ENCODE results near the gene CELF1. TPM values are rescaled to one million over a fixed set of nuclear protein-coding genes. Genes with fewer than 3 reads are reported as not detected.

Gene CELF1
- total RNA-seq, 1 experiment from 2014 or later = 173 TPM

DNA sequence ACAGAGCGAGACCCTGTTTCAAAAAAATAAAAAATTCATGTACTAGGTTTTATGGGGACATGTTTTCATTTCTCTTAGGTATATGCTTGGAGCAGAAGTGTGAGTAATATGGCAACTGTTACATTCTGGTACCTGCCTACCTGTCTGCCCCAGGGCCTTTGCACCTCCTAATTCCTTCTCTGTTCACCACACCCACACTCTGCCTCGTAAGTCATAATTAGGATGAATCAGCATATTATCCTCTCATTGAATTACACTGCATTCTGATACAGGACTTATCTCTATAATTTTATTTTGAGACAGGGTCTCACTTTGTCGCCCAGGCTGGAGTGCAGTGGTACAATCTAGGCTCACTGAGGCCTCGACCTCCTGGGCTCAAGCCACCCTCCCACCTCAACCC is 100.9 kb downstream of the CELF1 start:
- Mint-ChIP-seq H3K36me3 (ENCODE audit: insufficient read depth, unreplicated experiment) (peaks cover 12% of the 10 kb centered on the region), H3K4me1 (ENCODE audit: insufficient read depth, unreplicated experiment) (no peaks in the 10 kb centered on the region), H3K27me3 (ENCODE audit: insufficient read depth, unreplicated experiment) (no peaks in the 10 kb centered on the region), H3K9me3 (ENCODE audit: unreplicated experiment) (no peaks in the 10 kb centered on the region), H3K27ac (ENCODE audit: low read depth, unreplicated experiment) (no peak overlapping the region), H3K4me3 (ENCODE audit: unreplicated experiment) (no peak overlapping the region)
- intact Hi-C loops (cut with micrococcal nuclease) = no loop called here
- ChIA-PET CTCF (interaction anchor here (4.7 kb wide), 1 partner anchor 78 kb away, joined by 38 read pairs; no protein-coding TSS in a partner anchor), POLR2A (interaction anchor here (0.6 kb wide), 1 partner anchor 24 kb away, joined by 3 read pairs; no protein-coding TSS in a partner anchor)
- TF ChIP-seq, protein P1, sequence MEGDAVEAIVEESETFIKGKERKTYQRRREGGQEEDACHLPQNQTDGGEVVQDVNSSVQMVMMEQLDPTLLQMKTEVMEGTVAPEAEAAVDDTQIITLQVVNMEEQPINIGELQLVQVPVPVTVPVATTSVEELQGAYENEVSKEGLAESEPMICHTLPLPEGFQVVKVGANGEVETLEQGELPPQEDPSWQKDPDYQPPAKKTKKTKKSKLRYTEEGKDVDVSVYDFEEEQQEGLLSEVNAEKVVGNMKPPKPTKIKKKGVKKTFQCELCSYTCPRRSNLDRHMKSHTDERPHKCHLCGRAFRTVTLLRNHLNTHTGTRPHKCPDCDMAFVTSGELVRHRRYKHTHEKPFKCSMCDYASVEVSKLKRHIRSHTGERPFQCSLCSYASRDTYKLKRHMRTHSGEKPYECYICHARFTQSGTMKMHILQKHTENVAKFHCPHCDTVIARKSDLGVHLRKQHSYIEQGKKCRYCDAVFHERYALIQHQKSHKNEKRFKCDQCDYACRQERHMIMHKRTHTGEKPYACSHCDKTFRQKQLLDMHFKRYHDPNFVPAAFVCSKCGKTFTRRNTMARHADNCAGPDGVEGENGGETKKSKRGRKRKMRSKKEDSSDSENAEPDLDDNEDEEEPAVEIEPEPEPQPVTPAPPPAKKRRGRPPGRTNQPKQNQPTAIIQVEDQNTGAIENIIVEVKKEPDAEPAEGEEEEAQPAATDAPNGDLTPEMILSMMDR (IDR thresholded peaks at IDR 0.05; ENCODE audit: unreplicated experiment) = no peak
- no peak for DNase-seq (ENCODE audit: unreplicated experiment)
- BruUV-seq (replicated peaks) = no TSS peak

DNA sequence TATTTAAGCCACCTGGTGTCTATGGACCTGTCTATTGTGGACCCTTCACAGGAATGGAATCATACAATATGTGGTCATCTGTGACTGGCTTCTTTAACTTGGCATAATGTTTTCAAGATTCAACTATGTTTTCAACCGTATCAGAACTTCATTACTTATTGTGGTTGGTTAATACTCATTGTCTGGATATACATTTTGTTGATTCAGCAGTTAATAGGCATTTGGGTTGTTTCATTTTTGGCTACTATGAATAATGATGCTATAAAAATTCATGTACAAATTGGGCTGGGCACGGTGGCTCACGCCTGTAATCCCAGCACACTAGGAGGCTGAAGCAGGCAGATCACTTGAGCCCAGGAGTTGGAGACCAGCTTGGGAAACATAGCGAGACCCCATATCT is 101.5 kb downstream of the CELF1 start:
- intact Hi-C loops (cut with micrococcal nuclease) = no loop called here

GRCh38 chr11:47449541-47449940 is 103.4 kb downstream of the CELF1 start:
- H3K27me3 Mint-ChIP-seq (ENCODE audit: insufficient read depth, unreplicated experiment) = no peaks in the 10 kb centered on the region
- ChIA-PET CTCF (interaction anchor here (0.6 kb wide), 1 partner anchor 168 kb away, joined by 3 read pairs; no protein-coding TSS in a partner anchor), POLR2A (interaction anchor here (1.4 kb wide), 1 partner anchor 23 kb away, joined by 4 read pairs; the partner anchor contains the start of gene PSMC3)
- H3K4me1 Mint-ChIP-seq (ENCODE audit: insufficient read depth, unreplicated experiment) = no peaks in the 10 kb centered on the region
- DNase-seq (ENCODE audit: unreplicated experiment) = no peak
- H3K4me3 Mint-ChIP-seq (ENCODE audit: unreplicated experiment) = no peak overlapping the region
- no peak overlapping the region for H3K27ac Mint-ChIP-seq (ENCODE audit: low read depth, unreplicated experiment)
- H3K9me3 Mint-ChIP-seq (ENCODE audit: unreplicated experiment) = no peaks in the 10 kb centered on the region
- no TSS peak for BruUV-seq (replicated peaks)
- TF ChIP-seq, protein P1 (IDR thresholded peaks at IDR 0.05; ENCODE audit: unreplicated experiment) = no peak
- intact Hi-C loops (cut with micrococcal nuclease) = no loop called here
- peaks cover 6% of the 10 kb centered on the region for H3K36me3 Mint-ChIP-seq (ENCODE audit: insufficient read depth, unreplicated experiment)

More for the DNA sequence above, 101.5 kb downstream of the CELF1 start:
- H3K4me3 Mint-ChIP-seq (ENCODE audit: unreplicated experiment) = no peak overlapping the region
- BruUV-seq (replicated peaks) = no TSS peak
- POLR2A ChIA-PET = no interaction called here
- no peaks in the 10 kb centered on the region for H3K27me3 Mint-ChIP-seq (ENCODE audit: insufficient read depth, unreplicated experiment)
- TF ChIP-seq, protein P1 (IDR thresholded peaks at IDR 0.05; ENCODE audit: unreplicated experiment) = no peak
- no peak overlapping the region for H3K27ac Mint-ChIP-seq (ENCODE audit: low read depth, unreplicated experiment)
- H3K4me1 Mint-ChIP-seq (ENCODE audit: insufficient read depth, unreplicated experiment) = no peaks in the 10 kb centered on the region
- peaks cover 10% of the 10 kb centered on the region for H3K36me3 Mint-ChIP-seq (ENCODE audit: insufficient read depth, unreplicated experiment)
- no peaks in the 10 kb centered on the region for H3K9me3 Mint-ChIP-seq (ENCODE audit: unreplicated experiment)
- CTCF ChIA-PET = interaction anchor here (4.7 kb wide), 1 partner anchor 78 kb away, joined by 38 read pairs; no protein-coding TSS in a partner anchor
- no peak for DNase-seq (ENCODE audit: unreplicated experiment)

DNA sequence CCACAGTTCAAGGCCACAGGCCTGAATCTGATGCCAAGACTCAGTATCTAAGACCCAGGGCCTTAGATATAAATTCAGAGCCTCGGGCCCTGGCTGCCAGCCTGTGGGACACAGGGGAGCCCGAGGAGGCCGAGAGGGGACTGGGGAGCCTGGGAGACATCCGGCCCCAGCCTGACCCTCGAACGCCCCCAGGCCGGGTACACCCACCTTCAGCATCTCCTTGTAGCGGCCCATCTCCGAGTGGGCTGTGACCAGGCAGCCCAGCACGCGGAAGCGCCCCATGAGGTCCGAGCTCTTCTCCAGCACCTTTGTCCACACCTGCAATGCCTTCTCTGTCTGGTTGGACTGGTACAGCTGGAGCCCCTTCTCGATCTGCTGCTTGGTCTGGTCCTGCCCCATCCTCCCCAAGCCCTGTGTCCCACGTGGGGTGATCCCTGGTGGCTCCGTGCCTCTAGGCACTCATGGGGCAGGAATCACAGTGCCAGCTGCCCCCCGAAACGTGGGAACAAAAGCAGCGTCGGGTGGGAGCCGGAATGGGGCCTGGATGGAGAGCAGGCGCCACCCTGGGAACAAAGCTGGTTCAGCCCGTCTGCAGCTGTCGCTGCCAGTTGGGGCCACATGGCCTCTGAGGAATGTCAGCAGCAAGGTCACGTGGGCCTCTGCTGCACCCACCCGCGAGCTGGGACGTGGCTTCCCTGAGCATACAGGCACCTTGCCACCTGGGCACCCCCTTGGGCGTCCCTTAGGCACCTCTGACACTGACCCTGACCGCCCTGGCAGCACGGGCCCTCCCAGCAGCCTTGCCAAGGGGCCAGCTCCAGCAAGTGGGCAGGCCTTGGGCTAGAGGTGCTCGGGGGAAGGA is 104.1 kb downstream of the CELF1 start, which contains the start of gene RAPSN:
Gene RAPSN (minus strand): TSS at position 571 of the 862 bp plus-strand sequence. CDS start 172 bp downstream, at position 399.
- no TSS peak for BruUV-seq (replicated peaks)
- POLR2A ChIA-PET = interaction anchor here (0.5 to 1.4 kb wide), 3 partner anchors 22 to 887 kb away, joined by 3 to 4 read pairs (median 3); partner anchors contain the start of gene PSMC3
- no peaks in the 10 kb centered on the region for H3K4me1 Mint-ChIP-seq (ENCODE audit: insufficient read depth, unreplicated experiment)
- no peak for DNase-seq (ENCODE audit: unreplicated experiment)
- H3K36me3 Mint-ChIP-seq (ENCODE audit: insufficient read depth, unreplicated experiment) = peaks cover 6% of the 10 kb centered on the region
- no peaks in the 10 kb centered on the region for H3K27me3 Mint-ChIP-seq (ENCODE audit: insufficient read depth, unreplicated experiment)
- intact Hi-C loops (cut with micrococcal nuclease) = no loop called here
- no peak within 1 kb of the TSS for H3K4me3 Mint-ChIP-seq (ENCODE audit: unreplicated experiment)
- no peaks in the 10 kb centered on the region for H3K9me3 Mint-ChIP-seq (ENCODE audit: unreplicated experiment)
- H3K27ac Mint-ChIP-seq (ENCODE audit: low read depth, unreplicated experiment) = no peak within 1 kb of the TSS
- CTCF ChIA-PET = interaction anchor here (0.6 to 0.8 kb wide), 3 partner anchors 74 to 167 kb away, joined by 3 to 5 read pairs (median 3); no protein-coding TSS in a partner anchor
- TF ChIP-seq, protein P1 (IDR thresholded peaks at IDR 0.05; ENCODE audit: unreplicated experiment) = no peak

Data from MCF 10A (cell line).